B cell (primary cell): ENCODE data around the gene NFASC. TPM values are rescaled to one million over a fixed set of nuclear protein-coding genes. Genes with fewer than 3 reads are reported as not detected.

Experiments
- ATAC-seq: fragments of 200-7000 bp; cut with Tn5 transposase; one replicate; pipeline ENCODE4 v1.10.0; 2021; ENCODE audit warnings: low read depth, mild to moderate bottlenecking, moderate number of reproducible peaks, moderate library complexity
- CTCF ChIA-PET: fragments of 350-600 bp; sonication (Branson Sonifier 250); formaldehyde crosslinking; loops from one replicate; lab custom pipeline; 2021; ENCODE audit warnings: antibody characterized with exemption, inconsistent platforms; lab: Charles Lee
- POLR2A ChIA-PET: fragments of 350-600 bp; sonication (Branson Sonifier 250); formaldehyde crosslinking; loops from one replicate; lab custom pipeline; 2021; ENCODE audit warnings: antibody characterized with exemption; lab: Charles Lee
- DNase-seq: peaks from one replicate; pipeline ENCODE4 v3.0.0; 2013
- H2AFZ ChIP-seq: 2 replicates; pipeline ENCODE4 v1.6.1; 2012; ENCODE audit warnings: mild to moderate bottlenecking, low read depth, low read length; ENCODE audit not compliant: insufficient read depth, poor library complexity, severe bottlenecking
- H3K27ac ChIP-seq, 2 donors: 1 replicate in 1 of 2; 2 replicates in 1 of 2; pipeline ENCODE4 v1.5.1; 2012 to 2013; ENCODE audit warnings: low read length in 2 of 2, mild to moderate bottlenecking in 2 of 2, moderate library complexity in 1 of 2
- H3K27me3 ChIP-seq, 4 experiments: fragments of 200-600 bp in 1 of 4; sonication (generic) in 1 of 4; replicated peaks in 1 of 4; 1 replicate in 2 of 4; 2 replicates in 2 of 4; pipeline versions ENCODE4 v1.6.1 to v1.7.0; 2013 to 2016; ENCODE audit warnings: low read length in 3 of 4, mild to moderate bottlenecking in 2 of 4, mixed read lengths in 1 of 4, moderate library complexity in 1 of 4; ENCODE audit not compliant: insufficient read depth in 4 of 4, control insufficient read depth in 3 of 4; ENCODE audit errors: control extremely low read depth in 1 of 4
- H3K36me3 ChIP-seq, 2 experiments: replicated peaks in 1 of 2; 1 replicate in 1 of 2; 2 replicates in 1 of 2; pipeline versions ENCODE4 v1.6.1 to v1.7.1; 2013; ENCODE audit warnings: low read length in 1 of 2; ENCODE audit not compliant: insufficient read depth in 2 of 2, control insufficient read depth in 1 of 2; ENCODE audit errors: control extremely low read depth in 1 of 2, extremely low read depth in 1 of 2
- H3K4me1 ChIP-seq, 2 donors: fragments of 200-600 bp in 1 of 2; sonication (generic) in 1 of 2; 1 replicate in 1 of 2; 2 replicates in 1 of 2; pipeline versions ENCODE4 v1.5.1 to v1.6.1; 2013 to 2017; ENCODE audit warnings: low read length in 2 of 2; ENCODE audit not compliant: control insufficient read depth in 2 of 2, insufficient read depth in 2 of 2
- H3K4me2 ChIP-seq: replicated peaks from 2 replicates; pipeline ENCODE3; 2012; ENCODE audit warnings: mild to moderate bottlenecking, low read depth, low read length; ENCODE audit not compliant: poor library complexity, severe bottlenecking
- H3K4me3 ChIP-seq, 5 experiments: fragments of 200-600 bp in 1 of 5; sonication (generic) in 1 of 5; 1 replicate in 3 of 5; 2 replicates in 2 of 5; pipeline versions ENCODE4 v1.5.1 to v1.7.0; 2011 to 2016; ENCODE audit warnings: low read length in 4 of 5, mild to moderate bottlenecking in 4 of 5, low read depth in 2 of 5, control low read depth in 1 of 5, moderate library complexity in 1 of 5; ENCODE audit not compliant: insufficient read depth in 1 of 5; ENCODE audit errors: control extremely low read depth in 1 of 5, extremely low read depth in 1 of 5
- H3K79me2 ChIP-seq: fragments of 200-600 bp; sonication (generic); one replicate; pipeline ENCODE4 v1.6.0; 2016; ENCODE audit warnings: low read length; ENCODE audit not compliant: control insufficient read depth, insufficient read depth
- H3K9ac ChIP-seq: fragments of 200-600 bp; sonication (generic); 2 replicates; pipeline ENCODE4 v1.6.1; 2017; ENCODE audit warnings: mild to moderate bottlenecking, low read length, moderate library complexity
- H3K9me3 ChIP-seq, 3 donors: one replicate each; pipeline versions ENCODE4 v1.6.1 to v1.7.1; 2013; ENCODE audit warnings: low read length in 2 of 3; ENCODE audit not compliant: control insufficient read depth in 2 of 3, insufficient read depth in 1 of 3; ENCODE audit errors: control extremely low read depth in 1 of 3
- H4K20me1 ChIP-seq: 2 replicates; pipeline ENCODE4 v1.6.0; 2012; ENCODE audit warnings: mild to moderate bottlenecking, low read length; ENCODE audit not compliant: insufficient read depth, control insufficient read depth, poor library complexity, severe bottlenecking
- H3K27ac Mint-ChIP-seq: one replicate; pipeline ENCODE4 v1.8.0; 2021; ENCODE audit warnings: mixed read lengths
- H3K27me3 Mint-ChIP-seq: one replicate; pipeline ENCODE4 v1.8.0; 2021; ENCODE audit warnings: mixed read lengths
- H3K4me1 Mint-ChIP-seq: one replicate; pipeline ENCODE4 v1.8.0; 2021; ENCODE audit warnings: mixed read lengths
- H3K4me3 Mint-ChIP-seq: one replicate; pipeline ENCODE4 v1.8.0; 2021; ENCODE audit warnings: mixed read lengths
- H3K9me3 Mint-ChIP-seq: one replicate; pipeline ENCODE4 v1.8.0; 2022; ENCODE audit warnings: mixed read lengths; ENCODE audit not compliant: insufficient read depth
- CTCF ChIP-seq: fragments of 200-600 bp; IDR thresholded peaks from one replicate; pipeline ENCODE4 v1.8.0; 2022; ENCODE audit warnings: antibody characterized with exemption, mild to moderate bottlenecking
- EZH2 ChIP-seq: IDR thresholded peaks from 2 replicates; pipeline ENCODE4 v1.6.1; 2012; ENCODE audit warnings: borderline replicate concordance, low read depth, mild to moderate bottlenecking, moderate library complexity, low read length; ENCODE audit not compliant: insufficient read depth, poor library complexity, severe bottlenecking
- WGBS: methylation state at CpG from one replicate; pipeline ENCODE4 v1.1.5; 2013; ENCODE audit warnings: missing lambda C conversion rate; ENCODE audit not compliant: insufficient coverage; 5-methylcytosine and 5-hydroxymethylcytosine counted together
- intact Hi-C: fragments of 100-400 bp; cut with micrococcal nuclease; formaldehyde crosslinking; loops from one replicate; pipeline ENCODE4 v1.10.0; 2022
- polyA plus RNA-seq: library from polyadenylated mRNA; depleted of rRNA; stranded (reverse); fragments of >200 nt; gene quantifications from 2 replicates; pipeline ENCODE4 v1.2.3, GENCODE V29; 2012
- total RNA-seq, 2 donors: library from RNA; stranded (reverse); fragments of 120-200 nt in 1 of 2; gene quantifications; 1 replicate in 1 of 2; 2 replicates in 1 of 2; pipeline versions ENCODE4 v1.2.3 to v1.2.4, GENCODE V29; 2013 to 2022

Gene NFASC
- total and polyA plus RNA-seq, 2 donors (not counting 1 experiment from before 2014, with no cell fraction given), result 0.06 to 0.39 TPM

GRCh38 chr1:204931768-204932572, 61.3 kb downstream of the NFASC start:
- TF ChIP-seq CTCF (no peak), EZH2 (no peak)
- Histone ChIP-seq H3K4me3 (no peak overlapping the region), H3K36me3 (no peaks in the 10 kb centered on the region), H3K27ac (no peak overlapping the region), H3K4me2 (no peak overlapping the region), H3K27me3 (peaks cover 0 to 21% (median 9%) of the 10 kb centered on the region in 4 experiments), H3K79me2 (no peaks in the 10 kb centered on the region), H3K9me3 (no peaks in the 10 kb centered on the region), H2AFZ (no peak overlapping the region), H3K9ac (no peak overlapping the region), H3K4me1 (no peaks in the 10 kb centered on the region), H4K20me1 (no peaks in the 10 kb centered on the region)
- Mint-ChIP-seq H3K4me3 (no peak overlapping the region), H3K27me3 (peaks cover 11% of the 10 kb centered on the region), H3K4me1 (no peaks in the 10 kb centered on the region), H3K27ac (no peak overlapping the region), H3K9me3 (no peaks in the 10 kb centered on the region)
- ATAC-seq (no peak), DNase-seq (no peak)
- 100% methylated on average over 3 of the region's 7 CpGs for WGBS
- intact Hi-C loops, result no loop called here
- ChIA-PET POLR2A (no interaction called here), CTCF (interaction anchor here (1.1 kb wide), 1 partner anchor 10 kb away, joined by 4 read pairs; no protein-coding TSS in a partner anchor)

DNA sequence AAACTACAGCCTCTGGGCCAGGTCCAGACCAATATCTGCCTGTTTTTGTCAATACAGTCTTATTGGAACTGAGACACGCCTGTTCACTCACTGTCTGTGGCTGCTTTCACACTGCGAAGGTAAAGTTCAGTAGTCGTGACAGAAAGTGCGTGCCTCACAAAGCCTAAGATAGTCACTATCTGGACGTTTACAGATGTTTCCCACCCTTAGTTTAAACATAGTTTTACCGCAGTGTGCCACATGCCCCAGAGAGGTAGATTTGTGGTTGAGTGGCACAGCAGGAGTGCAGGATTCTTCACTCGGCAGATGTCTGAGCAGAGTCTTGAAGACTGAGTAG, 61.9 kb downstream of the NFASC start:
- H3K9ac ChIP-seq, result no peak overlapping the region
- POLR2A ChIA-PET, result no interaction called here
- WGBS, result 82% methylated on average over 5 of the region's 7 CpGs
- H3K4me2 ChIP-seq, result no peak overlapping the region
- DNase-seq, result no peak
- H3K27me3 Mint-ChIP-seq, result peaks cover 11% of the 10 kb centered on the region
- no peak overlapping the region for H3K27ac ChIP-seq
- no peaks in the 10 kb centered on the region for H4K20me1 ChIP-seq
- no peak overlapping the region for H2AFZ ChIP-seq
- no peaks in the 10 kb centered on the region for H3K4me1 ChIP-seq
- peaks cover 0 to 17% (median 9%) of the 10 kb centered on the region in 4 experiments for H3K27me3 ChIP-seq
- no peak overlapping the region for H3K4me3 Mint-ChIP-seq
- intact Hi-C loops, result no loop called here
- no peak overlapping the region for H3K27ac Mint-ChIP-seq
- no peaks in the 10 kb centered on the region for H3K9me3 Mint-ChIP-seq
- ATAC-seq, result no peak
- no peak overlapping the region for H3K4me3 ChIP-seq
- TF ChIP-seq CTCF, result no peak
- TF ChIP-seq EZH2, result no peak
- CTCF ChIA-PET, result no interaction called here
- no peaks in the 10 kb centered on the region for H3K79me2 ChIP-seq
- H3K36me3 ChIP-seq, result no peaks in the 10 kb centered on the region
- H3K9me3 ChIP-seq, result no peaks in the 10 kb centered on the region
- H3K4me1 Mint-ChIP-seq, result no peaks in the 10 kb centered on the region
